HG02763 (cell line): ENCODE results near the gene KLHDC3.
"Not testable (repeated sequence)": the region's sequence is repeated elsewhere in the genome, so short reads cannot be mapped to it uniquely, and the experiment has no call there.

Source experiments
- ATAC-seq: cut with Tn5 transposase; IDR thresholded peaks from one replicate; pipeline ENCODE4 v1.9.1; 2021; ENCODE audit warnings: mild to moderate bottlenecking, moderate library complexity; ENCODE audit not compliant: unreplicated experiment

Gene KLHDC3

GRCh38 chr6:43021270-43022047 lies 7.4 kb downstream of the KLHDC3 start, which contains the start of gene RRP36:
Gene RRP36, plus strand, starts transcription at chr6:43021623. Its CDS starts 32 bp downstream, at chr6:43021655.
- peak; percentile 72 for ATAC-seq

GRCh38 chr6:43024436-43024835 lies 10.4 kb downstream of the KLHDC3 start:
- no peak for ATAC-seq

- ATAC-seq = no peak
These were observed 12.3 kb downstream of the KLHDC3 start for GRCh38 chr6:43026365-43026764.

- no peak for ATAC-seq
These were observed 15.1 kb downstream of the KLHDC3 start for GRCh38 chr6:43029120-43029519.

GRCh38 chr6:43032326-43032725 lies 18.3 kb downstream of the KLHDC3 start:
- no peak for ATAC-seq

GRCh38 chr6:43033496-43034189 lies 19.6 kb downstream of the KLHDC3 start:
- ATAC-seq = no peak

GRCh38 chr6:43034190-43034525 lies 20.1 kb downstream of the KLHDC3 start:
- ATAC-seq = no peak

- ATAC-seq = no peak
These were observed 21.6 kb downstream of the KLHDC3 start for GRCh38 chr6:43035495-43036194.

- ATAC-seq = no peak
These were observed 22.7 kb downstream of the KLHDC3 start for GRCh38 chr6:43036712-43037111.

- no peak for ATAC-seq
These were observed 23.1 kb downstream of the KLHDC3 start for GRCh38 chr6:43037197-43037596.

- ATAC-seq = no peak
These were observed 23.7 kb downstream of the KLHDC3 start for GRCh38 chr6:43037706-43038105.

- no peak for ATAC-seq
These were observed 24.7 kb downstream of the KLHDC3 start for GRCh38 chr6:43038727-43039126.

- no peak for ATAC-seq
These were observed 26.7 kb downstream of the KLHDC3 start for GRCh38 chr6:43040542-43041257.

- ATAC-seq = not testable (repeated sequence)
These were observed 27.4 kb downstream of the KLHDC3 start for GRCh38 chr6:43041475-43041874.

GRCh38 chr6:43043310-43043709 lies 29.3 kb downstream of the KLHDC3 start:
- ATAC-seq = no peak

- no peak for ATAC-seq
These were observed 31.4 kb downstream of the KLHDC3 start for GRCh38 chr6:43045371-43045930.

GRCh38 chr6:43047998-43048397 lies 33.9 kb downstream of the KLHDC3 start:
- ATAC-seq = no peak

- no peak for ATAC-seq
These were observed 36.9 kb downstream of the KLHDC3 start for GRCh38 chr6:43050981-43051380.

- no peak for ATAC-seq
These were observed 38.3 kb downstream of the KLHDC3 start for GRCh38 chr6:43052225-43052841.

- ATAC-seq = peak; percentile 11
These were observed 38.9 kb downstream of the KLHDC3 start for GRCh38 chr6:43052842-43053544.
